IMR-90 (cell line): ENCODE data around the gene INO80E. TPM values are rescaled to one million over a fixed set of nuclear protein-coding genes. Genes with fewer than 3 reads are reported as not detected.
A peak's percentile ranks its signal among the peaks of the same experiment; 100 is the strongest.

ENCODE experiments used
- ATAC-seq: fragments of 200-7000 bp; cut with Tn5 transposase; 2 replicates; pipeline ENCODE4 v1.9.1; 2020; ENCODE audit warnings: low read depth, mild to moderate bottlenecking, moderate library complexity
- BruUV-seq: library from RNA; stranded (reverse); fragments of 400-500 nt; replicated peaks from 2 replicates; lab custom pipeline; 2021; lab: Mats Ljungman, UMichigan
- CTCF ChIA-PET: fragments of 300-600 bp; formaldehyde crosslinking; extraction: SDS; loops from one replicate; lab custom pipeline; 2021; ENCODE audit warnings: antibody characterized with exemption; lab: Yijun Ruan, JAX
- POLR2A ChIA-PET: fragments of 300-600 bp; sonication (Branson Sonifier 250); formaldehyde crosslinking; loops from one replicate; lab custom pipeline; 2022; ENCODE audit warnings: antibody characterized with exemption; ENCODE audit not compliant: unreplicated experiment; lab: Charles Lee
- DNase-seq: peaks from one replicate; pipeline ENCODE4 v3.0.0; 2013
- H2AFZ ChIP-seq: replicated peaks from 2 replicates; pipeline ENCODE3; 2013; ENCODE audit warnings: low read length, mild to moderate bottlenecking; ENCODE audit not compliant: poor library complexity
- H2AK5ac ChIP-seq: 2 replicates; pipeline ENCODE4 v1.6.1; 2013; ENCODE audit warnings: low read depth, low read length, inconsistent platforms
- H2AK9ac ChIP-seq: replicated peaks from 2 replicates; pipeline ENCODE3; 2013; ENCODE audit warnings: mild to moderate bottlenecking, low read depth, low read length, moderate library complexity; ENCODE audit not compliant: poor library complexity
- H2BK120ac ChIP-seq: 2 replicates; pipeline ENCODE4 v1.6.1; 2013; ENCODE audit warnings: low read depth, low read length, inconsistent platforms
- H2BK15ac ChIP-seq: 3 replicates; pipeline ENCODE4 v1.6.1; 2013; ENCODE audit warnings: low read depth, low read length, inconsistent platforms
- H2BK20ac ChIP-seq: 2 replicates; pipeline ENCODE4 v1.6.1; 2013; ENCODE audit warnings: low read depth, mild to moderate bottlenecking, inconsistent platforms, low read length, moderate library complexity
- H2BK5ac ChIP-seq: 2 replicates; pipeline ENCODE4 v1.6.1; 2013; ENCODE audit warnings: mild to moderate bottlenecking, low read depth, low read length, inconsistent platforms; ENCODE audit not compliant: poor library complexity, severe bottlenecking
- H3K14ac ChIP-seq: replicated peaks from 2 replicates; pipeline ENCODE4 v1.6.1; 2013; ENCODE audit warnings: low read depth, low read length, inconsistent platforms
- H3K18ac ChIP-seq: 2 replicates; pipeline ENCODE4 v1.6.1; 2013; ENCODE audit warnings: low read depth, low read length, control low read depth
- H3K23ac ChIP-seq: 2 replicates; pipeline ENCODE4 v1.6.1; 2013; ENCODE audit warnings: low read depth, low read length, inconsistent platforms
- H3K27ac ChIP-seq: 2 replicates; pipeline ENCODE4 v1.5.1; 2013; ENCODE audit warnings: mild to moderate bottlenecking, control low read depth, low read length; ENCODE audit not compliant: insufficient read depth
- H3K27me3 ChIP-seq: 2 replicates; pipeline ENCODE4 v1.6.1; 2013; ENCODE audit warnings: low read length; ENCODE audit not compliant: control insufficient read depth, insufficient read depth
- H3K36me3 ChIP-seq: 2 replicates; pipeline ENCODE4 v1.6.1; 2013; ENCODE audit warnings: low read length, mixed read lengths; ENCODE audit not compliant: control insufficient read depth, insufficient read depth
- H3K4ac ChIP-seq: 2 replicates; pipeline ENCODE4 v1.6.1; 2013; ENCODE audit warnings: low read depth, low read length, inconsistent platforms
- H3K4me1 ChIP-seq: 2 replicates; pipeline ENCODE4 v1.6.1; 2013; ENCODE audit warnings: low read length, mixed read lengths; ENCODE audit not compliant: control insufficient read depth, insufficient read depth
- H3K4me2 ChIP-seq: 2 replicates; pipeline ENCODE4 v1.6.1; 2013; ENCODE audit warnings: low read depth, mild to moderate bottlenecking, control low read depth, low read length, moderate library complexity
- H3K4me3 ChIP-seq: 2 replicates; pipeline ENCODE4 v1.5.1; 2013; ENCODE audit warnings: low read depth, mild to moderate bottlenecking, control low read depth, low read length, moderate library complexity; ENCODE audit not compliant: insufficient read depth
- H3K56ac ChIP-seq: 2 replicates; pipeline ENCODE4 v1.6.1; 2013; ENCODE audit warnings: low read length, inconsistent platforms; ENCODE audit not compliant: insufficient read depth; ENCODE audit errors: extremely low read depth
- H3K79me1 ChIP-seq, 2 experiments: 2 replicates each; pipeline ENCODE4 v1.6.1; 2013; ENCODE audit warnings: low read length in 2 of 2, inconsistent platforms in 1 of 2, low read depth in 1 of 2
- H3K9ac ChIP-seq: 2 replicates; pipeline ENCODE4 v1.6.1; 2013; ENCODE audit warnings: low read depth, low read length, control low read depth
- H3K9me1 ChIP-seq: 2 replicates; pipeline ENCODE4 v1.6.1; 2013; ENCODE audit warnings: low read length, inconsistent platforms; ENCODE audit not compliant: insufficient read depth
- H3K9me3 ChIP-seq: 2 replicates; pipeline ENCODE4 v1.6.1; 2013; ENCODE audit warnings: low read length; ENCODE audit not compliant: control insufficient read depth, insufficient read depth
- H4K20me1 ChIP-seq: 2 replicates; pipeline ENCODE4 v1.6.1; 2013; ENCODE audit warnings: low read length, inconsistent platforms; ENCODE audit not compliant: insufficient read depth
- H4K5ac ChIP-seq: 2 replicates; pipeline ENCODE4 v1.6.1; 2013; ENCODE audit warnings: mild to moderate bottlenecking, low read depth, low read length, control low read depth
- H4K8ac ChIP-seq, 2 experiments: 2 replicates each; pipeline ENCODE4 v1.6.1; 2013; ENCODE audit warnings: low read depth in 2 of 2, low read length in 2 of 2, control low read depth in 1 of 2, inconsistent platforms in 1 of 2
- H4K91ac ChIP-seq: 2 replicates; pipeline ENCODE4 v1.6.1; 2013; ENCODE audit warnings: low read depth, low read length, inconsistent platforms; ENCODE audit not compliant: insufficient read depth
- CHD1 ChIP-seq: IDR thresholded peaks from 2 replicates; pipeline ENCODE4 v1.6.1; 2012; ENCODE audit warnings: low read depth, low read length, improper control_type of control experiment
- MAZ ChIP-seq: IDR thresholded peaks from 2 replicates; pipeline ENCODE4 v1.6.1; 2012; ENCODE audit warnings: low read depth, mild to moderate bottlenecking, low read length, improper control_type of control experiment, moderate library complexity, borderline replicate concordance
- RCOR1 ChIP-seq: IDR thresholded peaks from 2 replicates; pipeline ENCODE4 v1.6.1; 2012; ENCODE audit warnings: mild to moderate bottlenecking, low read length, improper control_type of control experiment; ENCODE audit not compliant: insufficient replicate concordance
- WGBS, 2 experiments: methylation state at CpG; one replicate each; pipeline versions ENCODE4 v1.1.5 to v1.1.7; 2013; ENCODE audit warnings: missing lambda C conversion rate in 2 of 2; ENCODE audit not compliant: insufficient read length in 1 of 2; ENCODE audit errors: extremely low coverage in 2 of 2; 5-methylcytosine and 5-hydroxymethylcytosine counted together
- dilution Hi-C: fragments of 300-500 bp; cut with HindIII; formaldehyde crosslinking; loops from one replicate; pipeline ENCODE4 v1.14.3; 2018; ENCODE audit warnings: low sequenced_read_pairs; ENCODE audit not compliant: unreplicated experiment
- in situ Hi-C: fragments of 300-500 bp; cut with MboI; formaldehyde crosslinking; loops from 3 replicates; pipeline ENCODE4 v1.14.3; 2019; ENCODE audit warnings: low sequenced_read_pairs, inconsistent platforms, mixed read lengths
- intact Hi-C: fragments of 100-400 bp; cut with micrococcal nuclease; formaldehyde crosslinking; loops from 2 replicates; pipeline ENCODE4 v1.10.0; 2022
- polyA plus RNA-seq, 3 experiments: library from polyadenylated mRNA; depleted of rRNA; stranded (reverse); fragments of >200 nt; gene quantifications; 2 replicates each; pipeline ENCODE4 v1.2.3, GENCODE V29; 2012; ENCODE audit warnings: low replicate concordance in 1 of 3
- total RNA-seq: library from RNA; depleted of rRNA; stranded (reverse); fragments of >200 nt; gene quantifications from 2 replicates; pipeline ENCODE4 v1.2.3, GENCODE V29; 2012
- TF ChIP-seq, protein P1 (sequence below): fragments of 150-350 bp; IDR thresholded peaks from 2 replicates; pipeline ENCODE4 v1.6.1; 2016; ENCODE audit warnings: low read depth, mild to moderate bottlenecking, low read length, moderate library complexity, borderline replicate concordance

The INO80E gene
- total and polyA plus RNA-seq, 2 of the 4 experiments (the other 2 are of a cell fraction) = 40.9 to 42.1 TPM

DNA sequence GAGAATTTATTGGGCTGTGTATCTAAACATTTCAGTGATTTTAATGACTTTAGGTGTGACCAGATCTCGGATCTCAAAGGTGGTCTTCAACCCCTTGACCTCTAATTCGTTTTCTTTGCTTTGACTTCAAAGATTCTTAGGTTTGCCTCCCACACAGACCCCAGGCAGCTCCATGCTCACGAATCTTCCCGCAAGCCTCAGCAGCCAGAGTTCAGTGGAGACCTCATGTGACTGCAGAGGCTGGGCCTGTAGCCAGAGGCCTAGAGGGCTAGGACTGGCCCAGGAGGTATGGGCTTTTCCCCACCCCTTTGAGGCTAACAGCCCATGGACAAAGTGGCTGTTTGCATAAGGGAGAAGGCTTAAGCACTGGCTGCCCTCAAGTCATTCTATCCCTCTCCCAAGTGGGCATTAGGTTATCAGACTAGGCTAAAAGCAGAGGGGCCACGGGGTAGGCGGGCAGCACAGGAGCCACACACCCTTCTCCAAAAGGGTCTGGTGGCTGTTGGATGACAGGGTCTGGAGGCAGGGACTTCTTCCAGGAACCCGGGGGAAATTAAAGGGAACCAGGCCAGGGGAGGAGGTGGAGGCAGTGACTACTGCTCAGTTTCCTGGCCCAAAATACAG, 3.6 kb upstream of the INO80E start:
- Histone ChIP-seq H3K4ac (no peak overlapping the region), H3K79me1 (peaks cover 8 to 36% of the 10 kb centered on the region in 2 experiments; a peak in 3 of 4 replicates), H3K4me2 (no peak overlapping the region), H2AK9ac (peak overlapping the region; percentile 37), H3K56ac (no peak overlapping the region), H4K5ac (no peak overlapping the region), H2BK15ac (no peak overlapping the region), H3K9me3 (no peaks in the 10 kb centered on the region), H3K4me3 (no peak overlapping the region), H3K14ac (no peak overlapping the region), H3K9me1 (peaks cover 5% of the 10 kb centered on the region; the same call in 1 of the 2 replicates), H3K23ac (no peak overlapping the region), H3K18ac (no peak overlapping the region), H2AK5ac (no peak overlapping the region), H3K9ac (no peak overlapping the region), H3K36me3 (peaks cover 35% of the 10 kb centered on the region), H4K20me1 (no peaks in the 10 kb centered on the region), H2BK5ac (no peak overlapping the region), H3K4me1 (peaks cover 8% of the 10 kb centered on the region), H4K91ac (no peak overlapping the region), H2BK20ac (no peak overlapping the region), H2BK120ac (no peak overlapping the region), H2AFZ (no peak overlapping the region), H3K27ac (no peak overlapping the region), H4K8ac (no peak overlapping the region), H3K27me3 (no peaks in the 10 kb centered on the region)
- in situ Hi-C loops (no loop called here), dilution Hi-C loops (no loop called here), intact Hi-C loops (no loop called here)
- ChIA-PET CTCF (no interaction called here), POLR2A (no interaction called here)
- ATAC-seq (no peak), DNase-seq (peak; percentile 63)
- BruUV-seq = no TSS peak
- TF ChIP-seq CHD1 (no peak), RCOR1 (no peak), MAZ (no peak)
- TF ChIP-seq, protein P1, sequence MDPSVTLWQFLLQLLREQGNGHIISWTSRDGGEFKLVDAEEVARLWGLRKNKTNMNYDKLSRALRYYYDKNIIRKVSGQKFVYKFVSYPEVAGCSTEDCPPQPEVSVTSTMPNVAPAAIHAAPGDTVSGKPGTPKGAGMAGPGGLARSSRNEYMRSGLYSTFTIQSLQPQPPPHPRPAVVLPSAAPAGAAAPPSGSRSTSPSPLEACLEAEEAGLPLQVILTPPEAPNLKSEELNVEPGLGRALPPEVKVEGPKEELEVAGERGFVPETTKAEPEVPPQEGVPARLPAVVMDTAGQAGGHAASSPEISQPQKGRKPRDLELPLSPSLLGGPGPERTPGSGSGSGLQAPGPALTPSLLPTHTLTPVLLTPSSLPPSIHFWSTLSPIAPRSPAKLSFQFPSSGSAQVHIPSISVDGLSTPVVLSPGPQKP = no peak
- no CpG with 5 or more reads among the region's 7 CpGs for WGBS, 2 experiments
